Activated CD8-positive, alpha-beta T cell treated with anti-CD3 and anti-CD28 coated beads for 36 hours (primary cell): ENCODE results near the gene DIO3. TPM values are rescaled to one million over a fixed set of nuclear protein-coding genes. Genes with fewer than 3 reads are reported as not detected.
"Not testable (repeated sequence)": the region's sequence is repeated elsewhere in the genome, so short reads cannot be mapped to it uniquely, and the experiment has no call there.

Source experiments
- ATAC-seq: fragments of 200-7000 bp; cut with Tn5 transposase; one replicate; pipeline ENCODE4 v1.10.0; 2021; ENCODE audit warnings: mild to moderate bottlenecking, moderate library complexity
- CTCF ChIA-PET: fragments of 350-600 bp; sonication (Branson Sonifier 250); formaldehyde crosslinking; loops from one replicate; lab custom pipeline; 2021; ENCODE audit warnings: antibody characterized with exemption; lab: Charles Lee
- POLR2A ChIA-PET: fragments of 350-600 bp; sonication (Branson Sonifier 250); formaldehyde crosslinking; loops from one replicate; lab custom pipeline; 2021; ENCODE audit warnings: antibody characterized with exemption; lab: Charles Lee
- DNase-seq: peaks from one replicate; pipeline ENCODE4 v3.0.0-alpha.2; 2020
- H3K27ac Mint-ChIP-seq: one replicate; pipeline ENCODE4 v1.8.0; 2021; ENCODE audit warnings: mild to moderate bottlenecking, mixed read lengths
- H3K27me3 Mint-ChIP-seq: one replicate; pipeline ENCODE4 v1.8.0; 2021; ENCODE audit warnings: mixed read lengths
- H3K36me3 Mint-ChIP-seq: one replicate; pipeline ENCODE4 v1.8.0; 2021; ENCODE audit warnings: low read depth, mixed read lengths
- H3K4me1 Mint-ChIP-seq: one replicate; pipeline ENCODE4 v1.8.0; 2021; ENCODE audit warnings: low read depth, mixed read lengths
- H3K4me3 Mint-ChIP-seq: one replicate; pipeline ENCODE4 v1.8.0; 2021; ENCODE audit warnings: mild to moderate bottlenecking, moderate library complexity, mixed read lengths
- H3K9me3 Mint-ChIP-seq: one replicate; pipeline ENCODE4 v1.8.0; 2021; ENCODE audit warnings: mixed read lengths
- CTCF ChIP-seq: fragments of 200-600 bp; IDR thresholded peaks from one replicate; pipeline ENCODE4 v1.8.0; 2022; ENCODE audit warnings: antibody characterized with exemption, mild to moderate bottlenecking
- intact Hi-C: fragments of 100-400 bp; cut with micrococcal nuclease; formaldehyde crosslinking; loops from one replicate; pipeline ENCODE4 v1.10.0; 2022
- total RNA-seq, 2 experiments: library from RNA; stranded (reverse); gene quantifications; one replicate each; pipeline ENCODE4 v1.2.3, GENCODE V29; 2021

Gene DIO3
- total RNA-seq, 2 experiments from 2014 or later, result not detected

- Mint-ChIP-seq H3K9me3 (no peaks in the 10 kb centered on the region), H3K36me3 (peaks cover 2% of the 10 kb centered on the region), H3K4me3 (no peak overlapping the region), H3K27me3 (peaks cover 47% of the 10 kb centered on the region), H3K27ac (no peak overlapping the region), H3K4me1 (peaks cover 6% of the 10 kb centered on the region)
- POLR2A ChIA-PET, result no interaction called here
- CTCF ChIA-PET, result no interaction called here
- no peak for TF ChIP-seq CTCF
- no peak for DNase-seq
- no peak for ATAC-seq
- intact Hi-C loops, result no loop called here
Observed at GRCh38 chr14:101567252-101567651, 6.0 kb downstream of the DIO3 start.

- intact Hi-C loops, result no loop called here
Observed at GRCh38 chr14:101571004-101571403, 9.7 kb downstream of the DIO3 start.

GRCh38 chr14:101572526-101572925, 11.2 kb downstream of the DIO3 start:
- DNase-seq, H3K4me1 Mint-ChIP-seq, intact Hi-C loops, H3K4me3 Mint-ChIP-seq, H3K27me3 Mint-ChIP-seq, H3K9me3 Mint-ChIP-seq, ATAC-seq, H3K36me3 Mint-ChIP-seq, CTCF ChIA-PET, POLR2A ChIA-PET, H3K27ac Mint-ChIP-seq: not testable (repeated sequence)

More at GRCh38 chr14:101571004-101571403, 9.7 kb downstream of the DIO3 start:
- H3K9me3 Mint-ChIP-seq, result no peaks in the 10 kb centered on the region
- no peak overlapping the region for H3K4me3 Mint-ChIP-seq
- no peaks in the 10 kb centered on the region for H3K36me3 Mint-ChIP-seq
- CTCF ChIA-PET, result no interaction called here
- peaks cover 15% of the 10 kb centered on the region for H3K27me3 Mint-ChIP-seq
- ATAC-seq, result no peak
- TF ChIP-seq CTCF, result no peak
- DNase-seq, result no peak
- POLR2A ChIA-PET, result no interaction called here
- H3K4me1 Mint-ChIP-seq, result no peaks in the 10 kb centered on the region
- no peak overlapping the region for H3K27ac Mint-ChIP-seq

GRCh38 chr14:101573289-101573688, 12.0 kb downstream of the DIO3 start:
- CTCF ChIA-PET, result interaction anchor here (0.7 kb wide), 1 partner anchor 11 kb away, joined by 3 read pairs; no protein-coding TSS in a partner anchor

GRCh38 chr14:101575581-101575980, 14.3 kb downstream of the DIO3 start:
- H3K27me3 Mint-ChIP-seq, result no peaks in the 10 kb centered on the region
- H3K27ac Mint-ChIP-seq, result no peak overlapping the region
- no peak for TF ChIP-seq CTCF
- ATAC-seq, result no peak
- CTCF ChIA-PET, result no interaction called here
- H3K4me3 Mint-ChIP-seq, result no peak overlapping the region
- H3K4me1 Mint-ChIP-seq, result no peaks in the 10 kb centered on the region
- no peaks in the 10 kb centered on the region for H3K9me3 Mint-ChIP-seq
- POLR2A ChIA-PET, result no interaction called here
- intact Hi-C loops, result no loop called here
- DNase-seq, result no peak
- H3K36me3 Mint-ChIP-seq, result no peaks in the 10 kb centered on the region

More at GRCh38 chr14:101573289-101573688, 12.0 kb downstream of the DIO3 start:
- H3K4me3 Mint-ChIP-seq, result no peak overlapping the region
- no peaks in the 10 kb centered on the region for H3K9me3 Mint-ChIP-seq
- H3K36me3 Mint-ChIP-seq, result no peaks in the 10 kb centered on the region
- POLR2A ChIA-PET, result no interaction called here
- ATAC-seq (no peak), DNase-seq (no peak)
- peaks cover under 1% of the 10 kb centered on the region for H3K27me3 Mint-ChIP-seq
- no peaks in the 10 kb centered on the region for H3K4me1 Mint-ChIP-seq
- no peak overlapping the region for H3K27ac Mint-ChIP-seq
- TF ChIP-seq CTCF, result no peak
- intact Hi-C loops, result no loop called here
